Heart left ventricle (tissue), 13 donors: Measurements from ENCODE around the gene RNF130.
A peak's percentile ranks its signal among the peaks of the same experiment; 100 is the strongest.

Experiments
- CTCF ChIP-seq, 12 donors: fragments of 200-600 bp; sonication (generic) in 4 of 12; IDR thresholded peaks; one replicate each; pipeline versions ENCODE4 v1.5.0 to v1.8.0; 2018 to 2022; ENCODE audit warnings: antibody characterized with exemption in 12 of 12, mild to moderate bottlenecking in 5 of 12
- POLR2A ChIP-seq, 2 donors: fragments of 450-650 bp; IDR thresholded peaks; one replicate each; pipeline ENCODE4 v1.6.1; 2017; ENCODE audit warnings: antibody characterized with exemption in 2 of 2, mild to moderate bottlenecking in 2 of 2, moderate library complexity in 2 of 2
- donor health status: ischemic (EF 13 %, LVEDD 7.1; RV severe dilation, severe dysfunction).
- donor health status: DM: no; HTN: yes; CAD: no.
- donor health status: DM: no; HTN: no; CAD: no.
- donor health status: ischemic (EF 25% LVEDD 6.9; RV normal size, moderate dysfunction).
- donor health status: ischemic (EF 25% LVEDD 5.7; RV mildly dilated, moderate dysfunction).
- donor health status: ischemic (EF 35%, LVEDD 5.7; RV mildly dilated, moderate dysfunction).
- donor health status: nonischemic (EF 11% LVEDD 7.7; RV severe dilation, severe dysfunction).
- donor health status: DM: yes; HTN: yes; CAD: no.
- donor health status: PGD.
- donor health status: ischemic (EF 29% LVEDD 5.4; RV normal size, mild dysfunction).
- donor health status: nonischemic (EF 23%, LVEDD 6.1; RV moderate dilation, normal function).

GRCh38 chr5:179974946-179975712 lies 96.4 kb downstream of the RNF130 start:
- TF ChIP-seq CTCF (IDR thresholded peaks at IDR 0.05) (peak in 11 of 12 donors; percentile 11 to 46 (median 30)), POLR2A (IDR thresholded peaks at IDR 0.05) (no peak)
